ENCODE data around the gene MAU2.

GRCh38 chr19:19347401-19348110, 26.9 kb downstream of the MAU2 start:
- no peak for TF ChIP-seq CTCF (IDR thresholded peaks at IDR 0.05)
- no peak for TF ChIP-seq POLR2A (IDR thresholded peaks at IDR 0.05)

All from testis (tissue), 2 donors.